IMR-90 (cell line): ENCODE measurements around the gene TBC1D3B. TPM values are rescaled to one million over a fixed set of nuclear protein-coding genes. Genes with fewer than 3 reads are reported as not detected.
"Not testable (repeated sequence)": the region's sequence is repeated elsewhere in the genome, so short reads cannot be mapped to it uniquely, and the experiment has no call there.

ENCODE experiments used
- ATAC-seq: fragments of 200-7000 bp; cut with Tn5 transposase; 2 replicates; pipeline ENCODE4 v1.9.1; 2020; ENCODE audit warnings: low read depth, mild to moderate bottlenecking, moderate library complexity
- BruUV-seq: library from RNA; stranded (reverse); fragments of 400-500 nt; replicated peaks from 2 replicates; lab custom pipeline; 2021; lab: Mats Ljungman, UMichigan
- CTCF ChIA-PET: fragments of 300-600 bp; formaldehyde crosslinking; extraction: SDS; loops from one replicate; lab custom pipeline; 2021; ENCODE audit warnings: antibody characterized with exemption; lab: Yijun Ruan, JAX
- POLR2A ChIA-PET: fragments of 300-600 bp; sonication (Branson Sonifier 250); formaldehyde crosslinking; loops from one replicate; lab custom pipeline; 2022; ENCODE audit warnings: antibody characterized with exemption; ENCODE audit not compliant: unreplicated experiment; lab: Charles Lee
- DNase-seq: peaks from one replicate; pipeline ENCODE4 v3.0.0; 2013
- H2AFZ ChIP-seq: replicated peaks from 2 replicates; pipeline ENCODE3; 2013; ENCODE audit warnings: low read length, mild to moderate bottlenecking; ENCODE audit not compliant: poor library complexity
- H2AK5ac ChIP-seq: 2 replicates; pipeline ENCODE4 v1.6.1; 2013; ENCODE audit warnings: low read depth, low read length, inconsistent platforms
- H2AK9ac ChIP-seq: replicated peaks from 2 replicates; pipeline ENCODE3; 2013; ENCODE audit warnings: mild to moderate bottlenecking, low read depth, low read length, moderate library complexity; ENCODE audit not compliant: poor library complexity
- H2BK120ac ChIP-seq: 2 replicates; pipeline ENCODE4 v1.6.1; 2013; ENCODE audit warnings: low read depth, low read length, inconsistent platforms
- H2BK15ac ChIP-seq: 3 replicates; pipeline ENCODE4 v1.6.1; 2013; ENCODE audit warnings: low read depth, low read length, inconsistent platforms
- H2BK20ac ChIP-seq: 2 replicates; pipeline ENCODE4 v1.6.1; 2013; ENCODE audit warnings: low read depth, mild to moderate bottlenecking, inconsistent platforms, low read length, moderate library complexity
- H2BK5ac ChIP-seq: 2 replicates; pipeline ENCODE4 v1.6.1; 2013; ENCODE audit warnings: mild to moderate bottlenecking, low read depth, low read length, inconsistent platforms; ENCODE audit not compliant: poor library complexity, severe bottlenecking
- H3K14ac ChIP-seq: replicated peaks from 2 replicates; pipeline ENCODE4 v1.6.1; 2013; ENCODE audit warnings: low read depth, low read length, inconsistent platforms
- H3K18ac ChIP-seq: 2 replicates; pipeline ENCODE4 v1.6.1; 2013; ENCODE audit warnings: low read depth, low read length, control low read depth
- H3K23ac ChIP-seq: 2 replicates; pipeline ENCODE4 v1.6.1; 2013; ENCODE audit warnings: low read depth, low read length, inconsistent platforms
- H3K27ac ChIP-seq: 2 replicates; pipeline ENCODE4 v1.5.1; 2013; ENCODE audit warnings: mild to moderate bottlenecking, control low read depth, low read length; ENCODE audit not compliant: insufficient read depth
- H3K27me3 ChIP-seq: 2 replicates; pipeline ENCODE4 v1.6.1; 2013; ENCODE audit warnings: low read length; ENCODE audit not compliant: control insufficient read depth, insufficient read depth
- H3K36me3 ChIP-seq: 2 replicates; pipeline ENCODE4 v1.6.1; 2013; ENCODE audit warnings: low read length, mixed read lengths; ENCODE audit not compliant: control insufficient read depth, insufficient read depth
- H3K4ac ChIP-seq: 2 replicates; pipeline ENCODE4 v1.6.1; 2013; ENCODE audit warnings: low read depth, low read length, inconsistent platforms
- H3K4me1 ChIP-seq: 2 replicates; pipeline ENCODE4 v1.6.1; 2013; ENCODE audit warnings: low read length, mixed read lengths; ENCODE audit not compliant: control insufficient read depth, insufficient read depth
- H3K4me2 ChIP-seq: 2 replicates; pipeline ENCODE4 v1.6.1; 2013; ENCODE audit warnings: low read depth, mild to moderate bottlenecking, control low read depth, low read length, moderate library complexity
- H3K4me3 ChIP-seq: 2 replicates; pipeline ENCODE4 v1.5.1; 2013; ENCODE audit warnings: low read depth, mild to moderate bottlenecking, control low read depth, low read length, moderate library complexity; ENCODE audit not compliant: insufficient read depth
- H3K56ac ChIP-seq: 2 replicates; pipeline ENCODE4 v1.6.1; 2013; ENCODE audit warnings: low read length, inconsistent platforms; ENCODE audit not compliant: insufficient read depth; ENCODE audit errors: extremely low read depth
- H3K79me1 ChIP-seq, 2 experiments: 2 replicates each; pipeline ENCODE4 v1.6.1; 2013; ENCODE audit warnings: low read length in 2 of 2, inconsistent platforms in 1 of 2, low read depth in 1 of 2
- H3K9ac ChIP-seq: 2 replicates; pipeline ENCODE4 v1.6.1; 2013; ENCODE audit warnings: low read depth, low read length, control low read depth
- H3K9me1 ChIP-seq: 2 replicates; pipeline ENCODE4 v1.6.1; 2013; ENCODE audit warnings: low read length, inconsistent platforms; ENCODE audit not compliant: insufficient read depth
- H3K9me3 ChIP-seq: 2 replicates; pipeline ENCODE4 v1.6.1; 2013; ENCODE audit warnings: low read length; ENCODE audit not compliant: control insufficient read depth, insufficient read depth
- H4K20me1 ChIP-seq: 2 replicates; pipeline ENCODE4 v1.6.1; 2013; ENCODE audit warnings: low read length, inconsistent platforms; ENCODE audit not compliant: insufficient read depth
- H4K5ac ChIP-seq: 2 replicates; pipeline ENCODE4 v1.6.1; 2013; ENCODE audit warnings: mild to moderate bottlenecking, low read depth, low read length, control low read depth
- H4K8ac ChIP-seq, 2 experiments: 2 replicates each; pipeline ENCODE4 v1.6.1; 2013; ENCODE audit warnings: low read depth in 2 of 2, low read length in 2 of 2, control low read depth in 1 of 2, inconsistent platforms in 1 of 2
- H4K91ac ChIP-seq: 2 replicates; pipeline ENCODE4 v1.6.1; 2013; ENCODE audit warnings: low read depth, low read length, inconsistent platforms; ENCODE audit not compliant: insufficient read depth
- WGBS, 2 experiments: methylation state at CpG; one replicate each; pipeline versions ENCODE4 v1.1.5 to v1.1.7; 2013; ENCODE audit warnings: missing lambda C conversion rate in 2 of 2; ENCODE audit not compliant: insufficient read length in 1 of 2; ENCODE audit errors: extremely low coverage in 2 of 2; 5-methylcytosine and 5-hydroxymethylcytosine counted together
- dilution Hi-C: fragments of 300-500 bp; cut with HindIII; formaldehyde crosslinking; loops from one replicate; pipeline ENCODE4 v1.14.3; 2018; ENCODE audit warnings: low sequenced_read_pairs; ENCODE audit not compliant: unreplicated experiment
- in situ Hi-C: fragments of 300-500 bp; cut with MboI; formaldehyde crosslinking; loops from 3 replicates; pipeline ENCODE4 v1.14.3; 2019; ENCODE audit warnings: low sequenced_read_pairs, inconsistent platforms, mixed read lengths
- intact Hi-C: fragments of 100-400 bp; cut with micrococcal nuclease; formaldehyde crosslinking; loops from 2 replicates; pipeline ENCODE4 v1.10.0; 2022
- polyA plus RNA-seq, 3 experiments: library from polyadenylated mRNA; depleted of rRNA; stranded (reverse); fragments of >200 nt; gene quantifications; 2 replicates each; pipeline ENCODE4 v1.2.3, GENCODE V29; 2012; ENCODE audit warnings: low replicate concordance in 1 of 3
- total RNA-seq: library from RNA; depleted of rRNA; stranded (reverse); fragments of >200 nt; gene quantifications from 2 replicates; pipeline ENCODE4 v1.2.3, GENCODE V29; 2012

TBC1D3B gene
- total and polyA plus RNA-seq, 2 of the 4 experiments (the other 2 are of a cell fraction) = 0.94 TPM; not detected in 1

DNA sequence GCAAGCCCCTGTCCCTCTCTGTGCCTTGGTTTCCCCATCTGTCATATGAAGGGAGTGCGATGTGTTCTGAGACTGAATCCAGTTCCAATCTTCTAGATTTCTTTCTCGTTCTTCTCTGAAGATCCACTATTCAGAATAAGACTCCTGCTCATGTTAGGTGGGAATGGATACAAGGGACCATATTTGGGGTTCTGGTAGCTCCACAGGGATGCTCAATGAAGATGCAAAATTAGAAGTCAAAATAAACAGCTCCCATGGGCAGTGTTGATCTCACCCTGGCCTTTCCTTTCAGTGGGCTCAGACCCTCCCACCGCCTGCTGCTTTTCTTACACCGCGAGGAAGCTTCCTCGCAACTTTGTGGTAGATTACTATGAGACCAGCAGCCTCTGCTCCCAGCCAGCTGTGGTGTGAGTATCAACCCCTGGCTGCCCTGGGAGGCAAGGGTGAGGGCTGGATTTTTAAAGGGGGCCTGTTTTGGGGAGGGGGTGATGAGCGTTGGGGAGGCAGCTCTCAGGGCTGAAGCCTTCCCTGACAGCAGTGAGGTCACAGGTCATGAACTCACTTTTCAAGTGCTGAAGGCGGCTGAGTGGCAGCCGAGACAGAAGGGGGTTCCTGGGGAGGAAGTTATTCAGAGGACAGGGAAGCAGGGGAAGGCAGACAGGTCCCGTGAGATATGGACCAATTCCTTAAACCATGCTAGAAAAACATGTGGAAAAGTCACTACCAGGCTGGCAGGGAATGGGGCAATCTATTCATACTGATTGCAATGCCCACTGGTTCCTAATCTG, 35.2 kb upstream of the TBC1D3B start:
- H3K4me2 ChIP-seq, H3K18ac ChIP-seq, H2AK9ac ChIP-seq, H3K36me3 ChIP-seq, POLR2A ChIA-PET, intact Hi-C loops, H4K5ac ChIP-seq, H3K4me3 ChIP-seq, H3K9me3 ChIP-seq, H4K8ac ChIP-seq, H3K27ac ChIP-seq, H3K4me1 ChIP-seq, H4K20me1 ChIP-seq, DNase-seq, ATAC-seq, H2AK5ac ChIP-seq, H3K4ac ChIP-seq, H3K9ac ChIP-seq, H4K91ac ChIP-seq, H3K27me3 ChIP-seq, H3K14ac ChIP-seq, H2BK20ac ChIP-seq, dilution Hi-C loops, H3K79me1 ChIP-seq, CTCF ChIA-PET, H2BK120ac ChIP-seq, H3K23ac ChIP-seq, H3K9me1 ChIP-seq, H3K56ac ChIP-seq, H2BK15ac ChIP-seq, BruUV-seq, H2BK5ac ChIP-seq: not testable (repeated sequence)
- WGBS, 2 experiments = 11% methylated on average over 1 of the region's 10 CpGs; no CpG with 5 or more reads in 1 of the 2 experiments
- in situ Hi-C loops = loop anchor here (25.0 kb wide), 1 partner anchor 251 kb away; no protein-coding TSS in a partner anchor
- peak overlapping the region; percentile 14 for H2AFZ ChIP-seq

DNA sequence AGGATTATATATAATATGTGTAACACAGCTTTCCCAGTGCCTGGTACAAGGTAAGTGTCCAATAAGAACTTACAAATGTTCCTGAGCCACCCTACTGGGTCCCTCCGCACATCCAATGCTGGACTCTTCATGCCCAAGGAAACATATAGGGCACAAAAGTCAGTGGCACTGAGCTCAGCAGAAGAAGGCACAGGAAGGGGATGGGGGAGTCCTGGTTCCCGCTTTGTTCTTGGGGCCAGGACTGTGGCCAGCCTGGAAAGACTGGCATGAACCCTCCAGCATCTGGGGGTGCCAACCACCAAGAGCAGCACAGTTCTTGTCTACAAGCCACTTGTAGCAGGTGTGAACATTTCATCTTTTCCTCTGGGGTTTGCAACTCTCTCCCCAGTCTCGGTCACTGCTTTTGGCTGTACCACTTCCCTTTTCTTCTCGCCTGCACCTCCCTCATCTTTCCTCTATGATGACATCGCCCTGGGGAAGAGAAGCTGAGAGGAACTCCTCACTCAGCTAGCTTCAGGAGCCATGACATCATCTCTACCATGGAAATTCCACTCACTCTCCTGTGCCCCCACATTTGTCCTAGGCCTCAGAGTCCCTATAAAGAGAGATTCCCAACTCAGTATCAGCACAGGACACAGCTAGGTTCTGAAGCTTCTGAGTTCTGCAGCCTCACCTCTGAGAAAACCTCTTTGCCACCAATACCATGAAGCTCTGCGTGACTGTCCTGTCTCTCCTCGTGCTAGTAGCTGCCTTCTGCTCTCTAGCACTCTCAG, 34.2 kb upstream of the TBC1D3B start, which contains the start of gene CCL4L2:
TSS of gene CCL4L2 (plus strand) at position 625 of the 773 bp plus-strand sequence.
- 52% methylated on average over 5 of the region's 7 CpGs; no CpG with 5 or more reads in 1 of the 2 experiments for WGBS, 2 experiments

More for the DNA sequence above, 34.2 kb upstream of the TBC1D3B start, which contains the start of gene CCL4L2:
- H2BK15ac ChIP-seq, H3K9ac ChIP-seq, dilution Hi-C loops, H3K9me1 ChIP-seq, H2BK20ac ChIP-seq, H2AK5ac ChIP-seq, H4K20me1 ChIP-seq, H2BK5ac ChIP-seq, CTCF ChIA-PET, H3K4me3 ChIP-seq, H3K56ac ChIP-seq, H3K36me3 ChIP-seq, H4K5ac ChIP-seq, H3K18ac ChIP-seq, H3K14ac ChIP-seq, H3K27ac ChIP-seq, intact Hi-C loops, H2BK120ac ChIP-seq, H3K4me2 ChIP-seq, H3K9me3 ChIP-seq, H3K4ac ChIP-seq, H3K23ac ChIP-seq, H3K79me1 ChIP-seq, BruUV-seq, H4K91ac ChIP-seq, H3K4me1 ChIP-seq, H4K8ac ChIP-seq, ATAC-seq, H3K27me3 ChIP-seq, DNase-seq, POLR2A ChIA-PET, H2AK9ac ChIP-seq: not testable (repeated sequence)
- H2AFZ ChIP-seq = peak within 1 kb of the TSS; percentile 14
- in situ Hi-C loops = loop anchor here (25.0 kb wide), 1 partner anchor 252 kb away; no protein-coding TSS in a partner anchor
